Effector memory CD4-positive, alpha-beta T cell (primary cell): Measurements from ENCODE around the gene EIF3D.

Experiments used
- DNase-seq, 3 donors: peaks; one replicate each; pipeline ENCODE4 v3.0.0-alpha.2; 2020
- H3K27ac ChIP-seq: 2 replicates; pipeline ENCODE4 v1.7.0; 2013; ENCODE audit warnings: mild to moderate bottlenecking, low read length, moderate library complexity; ENCODE audit not compliant: insufficient read depth, poor library complexity, severe bottlenecking
- H3K27me3 ChIP-seq: replicated peaks from 2 replicates; pipeline ENCODE4 v1.7.0; 2013; ENCODE audit warnings: mild to moderate bottlenecking, low read length; ENCODE audit not compliant: insufficient read depth, control insufficient read depth, poor library complexity, severe bottlenecking
- H3K36me3 ChIP-seq: 2 replicates; pipeline ENCODE4 v1.7.0; 2013; ENCODE audit warnings: mild to moderate bottlenecking, low read length, moderate library complexity; ENCODE audit not compliant: control insufficient read depth, insufficient read depth
- H3K4me1 ChIP-seq: 2 replicates; pipeline ENCODE4 v1.7.0; 2013; ENCODE audit warnings: low read length, mild to moderate bottlenecking; ENCODE audit not compliant: control insufficient read depth, insufficient read depth, poor library complexity, severe bottlenecking
- H3K4me3 ChIP-seq: 2 replicates; pipeline ENCODE4 v1.7.0; 2013; ENCODE audit warnings: low read length, low read depth, mild to moderate bottlenecking; ENCODE audit not compliant: insufficient read depth, poor library complexity, severe bottlenecking
- H3K9me3 ChIP-seq: 2 replicates; pipeline ENCODE4 v1.7.0; 2013; ENCODE audit warnings: mild to moderate bottlenecking, low read length, moderate library complexity; ENCODE audit not compliant: control insufficient read depth
- total RNA-seq, 3 donors: gene quantifications; one replicate each; lab custom pipeline; 2026; lab: John Stamatoyannopoulos, UW

EIF3D gene, protein sequence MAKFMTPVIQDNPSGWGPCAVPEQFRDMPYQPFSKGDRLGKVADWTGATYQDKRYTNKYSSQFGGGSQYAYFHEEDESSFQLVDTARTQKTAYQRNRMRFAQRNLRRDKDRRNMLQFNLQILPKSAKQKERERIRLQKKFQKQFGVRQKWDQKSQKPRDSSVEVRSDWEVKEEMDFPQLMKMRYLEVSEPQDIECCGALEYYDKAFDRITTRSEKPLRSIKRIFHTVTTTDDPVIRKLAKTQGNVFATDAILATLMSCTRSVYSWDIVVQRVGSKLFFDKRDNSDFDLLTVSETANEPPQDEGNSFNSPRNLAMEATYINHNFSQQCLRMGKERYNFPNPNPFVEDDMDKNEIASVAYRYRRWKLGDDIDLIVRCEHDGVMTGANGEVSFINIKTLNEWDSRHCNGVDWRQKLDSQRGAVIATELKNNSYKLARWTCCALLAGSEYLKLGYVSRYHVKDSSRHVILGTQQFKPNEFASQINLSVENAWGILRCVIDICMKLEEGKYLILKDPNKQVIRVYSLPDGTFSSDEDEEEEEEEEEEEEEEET
- total RNA-seq, result 192 to 259 (median 257) reads per million in 3 donors

GRCh38 chr22:36528795-36529751, at the start of gene EIF3D:
TSS of gene EIF3D (minus strand) at chr22:36529166. CDS start at chr22:36526121, 3,045 bp downstream.
- H3K4me1 ChIP-seq, result no peaks in the 10 kb centered on the region
- no peaks in the 10 kb centered on the region for H3K27me3 ChIP-seq
- peak; percentile 98 to 99 (median 98) for DNase-seq
- peak within 1 kb of the TSS; percentile 74 for H3K4me3 ChIP-seq
- H3K27ac ChIP-seq, result peak within 1 kb of the TSS; percentile 83
- H3K9me3 ChIP-seq, result no peaks in the 10 kb centered on the region
- H3K36me3 ChIP-seq, result peaks cover 19% of the 10 kb centered on the region

DNA sequence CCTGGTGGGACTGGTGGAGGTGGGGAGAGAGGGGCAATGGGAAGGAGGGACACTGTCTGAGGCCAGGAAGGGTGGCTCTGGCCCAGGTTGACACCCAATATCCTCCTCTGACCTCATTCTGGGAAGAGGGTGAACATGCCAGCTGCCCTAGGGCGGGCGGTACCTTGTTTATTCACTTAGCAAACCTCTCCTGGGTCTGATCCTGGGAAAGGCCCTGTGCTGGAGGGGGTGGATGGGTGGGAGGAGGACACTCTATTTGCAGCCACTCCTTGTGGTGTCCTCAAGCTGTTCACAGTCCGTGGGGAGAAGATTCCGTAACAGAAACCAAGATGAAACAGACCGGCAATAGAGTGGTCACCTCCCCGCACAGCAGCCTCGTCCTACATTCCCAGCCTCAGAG, 49.7 kb upstream of the EIF3D start:
- peaks cover 4% of the 10 kb centered on the region for H3K27me3 ChIP-seq
- H3K4me3 ChIP-seq, result no peak overlapping the region
- no peak for DNase-seq
- no peaks in the 10 kb centered on the region for H3K36me3 ChIP-seq
- H3K27ac ChIP-seq, result no peak overlapping the region
- H3K9me3 ChIP-seq, result no peaks in the 10 kb centered on the region
- no peaks in the 10 kb centered on the region for H3K4me1 ChIP-seq

DNA sequence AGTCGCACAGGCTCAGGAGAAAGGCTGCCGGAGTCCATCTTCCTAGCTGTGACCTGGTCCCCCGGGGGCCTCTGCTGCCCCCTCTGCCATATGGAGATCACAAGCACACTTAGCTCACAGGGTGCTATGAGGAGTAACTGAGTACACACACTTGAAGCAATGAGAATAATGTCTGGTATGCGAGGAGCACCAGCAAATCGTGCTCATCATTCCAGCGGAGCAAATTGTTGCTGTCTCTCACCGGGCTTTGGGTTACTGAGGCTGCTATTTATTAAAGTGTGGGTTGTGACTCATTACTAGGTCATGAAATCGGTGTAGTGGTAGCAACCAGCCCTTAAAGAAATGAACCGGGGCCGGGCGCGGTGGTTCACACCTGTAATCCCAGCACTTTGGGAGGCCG, 48.1 kb upstream of the EIF3D start:
- H3K27ac ChIP-seq, result no peak overlapping the region

DNA sequence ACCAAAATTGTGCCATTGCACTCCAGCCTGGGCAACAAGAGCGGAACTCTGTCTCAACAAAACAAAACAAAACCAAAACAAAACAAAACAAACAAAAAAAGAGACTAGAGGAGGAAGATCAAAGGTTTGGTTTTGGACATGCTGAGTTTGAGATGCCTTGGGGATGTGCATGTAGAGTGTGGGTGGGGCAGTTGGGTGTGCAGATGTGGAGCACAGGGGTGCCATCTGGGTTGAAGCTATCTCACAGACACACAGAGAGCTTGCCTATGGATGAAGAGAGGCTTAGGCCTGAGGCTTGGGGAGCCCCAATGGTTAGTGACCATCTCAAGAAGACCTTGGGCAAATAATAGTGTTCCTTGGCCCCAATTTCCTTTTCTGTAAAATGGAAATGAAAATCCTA, 45.8 kb upstream of the EIF3D start:
- no peaks in the 10 kb centered on the region for H3K27me3 ChIP-seq
- no peak for DNase-seq
- H3K4me1 ChIP-seq, result no peaks in the 10 kb centered on the region
- no peaks in the 10 kb centered on the region for H3K36me3 ChIP-seq
- no peak overlapping the region for H3K27ac ChIP-seq
- H3K9me3 ChIP-seq, result no peaks in the 10 kb centered on the region
- H3K4me3 ChIP-seq, result no peak overlapping the region

More for the DNA sequence above, 48.1 kb upstream of the EIF3D start:
- Histone ChIP-seq H3K36me3 (no peaks in the 10 kb centered on the region), H3K27me3 (no peaks in the 10 kb centered on the region), H3K9me3 (no peaks in the 10 kb centered on the region), H3K4me3 (no peak overlapping the region), H3K4me1 (no peaks in the 10 kb centered on the region)
- no peak for DNase-seq

DNA sequence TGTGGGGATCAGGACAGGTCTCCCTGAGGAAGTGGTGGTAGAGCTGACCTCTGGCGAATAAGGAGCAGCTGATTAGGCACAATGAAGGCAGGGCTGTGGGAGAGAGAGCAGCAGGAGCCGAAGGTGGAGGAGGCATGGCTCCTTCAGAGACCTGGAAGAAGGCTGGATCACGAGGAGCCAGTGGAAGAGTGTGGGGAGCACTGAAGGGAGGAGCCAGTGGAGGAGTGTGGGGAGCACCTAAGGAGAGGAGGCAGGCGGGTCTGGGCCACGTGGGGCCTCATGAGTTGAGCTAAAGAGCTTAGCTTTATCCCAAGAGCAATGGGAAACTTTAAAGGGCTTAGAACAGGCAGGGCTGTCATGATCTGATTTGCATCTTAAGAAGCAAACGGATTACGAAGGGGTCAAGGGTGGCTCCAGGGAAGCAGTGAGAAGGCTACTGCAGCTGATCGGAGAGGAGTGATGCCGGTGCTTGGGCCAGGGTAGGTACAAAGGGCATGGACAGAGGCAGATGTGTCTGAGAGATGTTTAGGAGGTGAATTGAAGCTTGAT, 44.9 kb upstream of the EIF3D start:
- H3K9me3 ChIP-seq, result no peaks in the 10 kb centered on the region
- no peaks in the 10 kb centered on the region for H3K4me1 ChIP-seq
- H3K4me3 ChIP-seq, result no peak overlapping the region
- H3K27me3 ChIP-seq, result no peaks in the 10 kb centered on the region
- no peak overlapping the region for H3K27ac ChIP-seq
- no peaks in the 10 kb centered on the region for H3K36me3 ChIP-seq
- DNase-seq, result no peak

DNA sequence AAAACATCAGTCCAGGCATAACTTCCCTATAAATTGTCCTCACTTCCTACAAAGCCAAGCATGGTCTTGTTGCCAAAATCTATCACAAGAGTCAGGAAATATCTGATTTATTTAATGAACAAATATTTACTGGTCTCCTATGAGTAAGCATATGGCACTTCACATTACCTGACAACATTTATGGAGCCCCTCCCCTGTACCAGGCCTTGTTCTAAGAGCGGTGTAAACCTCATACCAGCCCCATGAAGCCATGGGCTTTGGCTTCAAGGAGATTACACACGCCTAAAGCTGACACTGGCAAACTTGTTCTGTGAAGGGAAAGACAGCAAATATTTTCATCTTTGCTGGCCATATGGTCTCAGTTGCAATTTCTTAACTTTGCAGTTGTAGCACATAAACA, 43.0 kb upstream of the EIF3D start:
- DNase-seq, result no peak
- Histone ChIP-seq H3K27ac (no peak overlapping the region), H3K36me3 (no peaks in the 10 kb centered on the region), H3K9me3 (no peaks in the 10 kb centered on the region), H3K27me3 (no peaks in the 10 kb centered on the region), H3K4me3 (no peak overlapping the region), H3K4me1 (no peaks in the 10 kb centered on the region)

DNA sequence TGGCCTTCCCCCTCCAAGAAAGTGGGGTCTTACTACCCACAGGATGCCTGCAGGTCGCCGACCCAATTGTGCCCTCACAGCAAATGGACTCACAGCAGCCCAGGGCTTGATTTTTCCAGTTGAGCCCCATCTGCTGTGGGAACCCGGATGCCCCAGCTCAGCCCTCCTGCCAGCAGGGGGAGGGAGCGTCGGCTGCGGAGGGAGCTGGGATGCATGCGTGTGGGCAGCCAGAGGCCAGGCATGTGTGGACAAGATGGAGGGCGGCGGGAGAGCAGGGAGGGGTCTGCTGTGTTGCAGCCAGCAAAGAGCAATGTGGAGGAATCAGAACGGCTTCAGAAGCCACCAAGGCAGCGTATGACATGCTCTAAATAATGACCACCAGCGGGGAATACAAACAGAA, 41.0 kb upstream of the EIF3D start:
- Histone ChIP-seq H3K9me3 (no peaks in the 10 kb centered on the region), H3K36me3 (no peaks in the 10 kb centered on the region), H3K4me3 (no peak overlapping the region), H3K27ac (no peak overlapping the region), H3K4me1 (no peaks in the 10 kb centered on the region), H3K27me3 (no peaks in the 10 kb centered on the region)
- no peak for DNase-seq

DNA sequence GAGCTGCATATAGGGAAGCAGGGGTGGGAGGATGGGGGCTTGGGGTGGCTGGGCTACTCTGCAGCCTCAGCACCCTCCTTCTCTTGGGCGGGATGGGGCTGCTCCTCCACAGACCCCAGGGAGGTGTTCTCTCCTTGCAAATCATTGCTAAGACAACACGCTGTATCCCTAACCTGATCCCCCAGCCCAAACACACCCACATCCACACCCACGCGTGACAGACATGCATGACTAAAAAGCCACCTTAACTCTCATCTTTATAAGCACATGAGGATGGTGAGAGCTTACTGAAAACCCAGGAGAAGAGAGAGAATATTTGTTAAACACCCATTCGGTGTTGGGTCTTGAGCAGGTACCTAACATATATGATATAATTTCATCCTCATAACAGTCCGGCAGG, 39.9 kb upstream of the EIF3D start:
- H3K27ac ChIP-seq, result no peak overlapping the region
- no peaks in the 10 kb centered on the region for H3K4me1 ChIP-seq
- no peaks in the 10 kb centered on the region for H3K27me3 ChIP-seq
- no peak overlapping the region for H3K4me3 ChIP-seq
- H3K36me3 ChIP-seq, result no peaks in the 10 kb centered on the region
- H3K9me3 ChIP-seq, result no peaks in the 10 kb centered on the region
- no peak for DNase-seq

DNA sequence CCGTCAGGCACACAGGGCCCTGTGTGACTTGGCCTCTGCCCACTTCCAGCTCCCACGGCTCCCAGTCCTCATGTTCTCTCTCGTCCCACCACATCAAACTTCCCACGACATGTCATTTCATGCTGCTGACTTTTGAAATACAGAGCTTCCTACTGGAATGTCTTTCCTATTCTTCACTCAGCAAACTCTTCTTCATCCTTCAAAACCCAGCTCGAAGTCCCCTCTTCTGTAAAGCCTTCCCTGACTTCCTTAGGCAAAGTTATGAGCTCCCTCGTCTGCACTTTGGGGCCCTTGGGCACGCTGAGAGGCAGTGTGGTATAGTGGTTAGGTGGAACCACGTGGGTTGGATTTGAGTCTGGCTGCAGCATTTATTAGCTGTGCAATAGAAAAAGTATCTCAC, 37.8 kb upstream of the EIF3D start:
- Histone ChIP-seq H3K27ac (no peak overlapping the region), H3K9me3 (no peaks in the 10 kb centered on the region), H3K27me3 (no peaks in the 10 kb centered on the region), H3K36me3 (no peaks in the 10 kb centered on the region), H3K4me1 (no peaks in the 10 kb centered on the region), H3K4me3 (no peak overlapping the region)
- no peak for DNase-seq
